Fibroblast of mammary gland (primary cell): Measurements from ENCODE around the gene CTNNA3.

Experiments
- DNase-seq: peaks from one replicate; pipeline ENCODE4 v3.0.0-alpha.2; 2010; ENCODE audit warnings: low read depth
- H3K4me3 ChIP-seq: 2 replicates; pipeline ENCODE4 v1.5.1; 2011; ENCODE audit warnings: low read depth, mild to moderate bottlenecking, low read length, moderate library complexity; ENCODE audit not compliant: control insufficient read depth
- TF ChIP-seq, protein P1 (sequence below): conservative IDR thresholded peaks from 2 replicates; pipeline ENCODE4 v1.5.1; 2011; ENCODE audit warnings: low read depth, low read length, inconsistent platforms; ENCODE audit not compliant: control insufficient read depth, insufficient read depth

The CTNNA3 gene

DNA sequence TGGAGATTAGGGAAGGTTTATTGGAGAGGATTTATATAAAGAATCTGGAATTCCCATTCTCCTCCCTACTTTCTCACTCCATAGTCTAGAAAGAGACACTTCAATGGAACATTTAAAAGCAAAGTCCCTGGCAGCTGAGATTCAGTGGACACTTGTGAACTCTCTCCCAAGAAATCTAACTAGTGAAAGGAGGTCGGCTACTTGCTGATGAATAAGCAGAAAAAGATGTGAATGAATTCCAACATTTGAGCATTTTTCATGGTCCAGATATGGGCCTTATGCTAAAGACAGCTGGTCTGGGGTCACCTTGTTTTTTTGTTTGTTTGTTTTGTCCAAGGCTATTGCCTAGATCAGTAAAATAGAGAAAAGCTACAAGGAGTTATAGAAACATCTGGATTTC lies 911.2 kb downstream of the CTNNA3 start:
- no peak for DNase-seq
- no peak overlapping the region for H3K4me3 ChIP-seq
- TF ChIP-seq, protein P1, sequence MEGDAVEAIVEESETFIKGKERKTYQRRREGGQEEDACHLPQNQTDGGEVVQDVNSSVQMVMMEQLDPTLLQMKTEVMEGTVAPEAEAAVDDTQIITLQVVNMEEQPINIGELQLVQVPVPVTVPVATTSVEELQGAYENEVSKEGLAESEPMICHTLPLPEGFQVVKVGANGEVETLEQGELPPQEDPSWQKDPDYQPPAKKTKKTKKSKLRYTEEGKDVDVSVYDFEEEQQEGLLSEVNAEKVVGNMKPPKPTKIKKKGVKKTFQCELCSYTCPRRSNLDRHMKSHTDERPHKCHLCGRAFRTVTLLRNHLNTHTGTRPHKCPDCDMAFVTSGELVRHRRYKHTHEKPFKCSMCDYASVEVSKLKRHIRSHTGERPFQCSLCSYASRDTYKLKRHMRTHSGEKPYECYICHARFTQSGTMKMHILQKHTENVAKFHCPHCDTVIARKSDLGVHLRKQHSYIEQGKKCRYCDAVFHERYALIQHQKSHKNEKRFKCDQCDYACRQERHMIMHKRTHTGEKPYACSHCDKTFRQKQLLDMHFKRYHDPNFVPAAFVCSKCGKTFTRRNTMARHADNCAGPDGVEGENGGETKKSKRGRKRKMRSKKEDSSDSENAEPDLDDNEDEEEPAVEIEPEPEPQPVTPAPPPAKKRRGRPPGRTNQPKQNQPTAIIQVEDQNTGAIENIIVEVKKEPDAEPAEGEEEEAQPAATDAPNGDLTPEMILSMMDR, result no peak

DNA sequence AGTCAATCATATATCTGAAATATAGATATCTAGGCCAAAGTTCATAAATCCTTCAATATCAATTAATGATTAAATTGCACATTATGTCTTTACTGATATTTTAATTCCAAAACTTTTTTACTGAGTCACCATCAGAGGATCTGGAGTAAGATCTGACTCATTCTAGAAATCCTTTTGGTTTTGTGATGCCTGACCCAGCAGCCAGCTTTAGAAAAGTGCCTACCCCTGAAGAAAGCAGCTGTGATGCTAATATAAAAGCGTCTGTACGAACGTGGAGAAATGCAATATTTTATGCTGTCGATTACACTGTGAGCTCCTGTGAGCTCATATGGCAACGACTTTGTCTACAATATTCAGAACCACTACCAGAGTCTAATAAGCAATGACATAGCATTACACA lies 912.7 kb downstream of the CTNNA3 start:
- TF ChIP-seq, protein P1, result no peak
- no peak overlapping the region for H3K4me3 ChIP-seq
- no peak for DNase-seq

DNA sequence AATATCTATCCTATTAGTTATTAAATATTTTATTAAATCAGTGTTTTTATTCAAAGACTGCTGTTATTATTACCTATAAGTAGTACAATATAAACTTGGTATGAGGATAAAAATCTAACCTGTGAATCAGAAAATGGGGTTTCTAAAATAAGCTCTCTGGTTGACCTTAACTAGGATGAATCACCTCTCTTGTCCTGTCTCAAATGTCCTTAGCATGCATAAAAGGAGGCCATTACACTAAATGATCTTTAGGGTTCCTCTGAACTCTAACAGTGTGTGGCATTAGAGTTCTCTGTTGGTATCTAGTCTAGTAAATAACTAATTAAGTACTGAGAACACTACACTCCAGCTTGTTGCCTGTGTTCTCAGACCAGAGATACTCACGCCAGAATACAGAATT lies 913.2 kb downstream of the CTNNA3 start:
- DNase-seq, result no peak
- H3K4me3 ChIP-seq, result no peak overlapping the region
- TF ChIP-seq, protein P1, result no peak

DNA sequence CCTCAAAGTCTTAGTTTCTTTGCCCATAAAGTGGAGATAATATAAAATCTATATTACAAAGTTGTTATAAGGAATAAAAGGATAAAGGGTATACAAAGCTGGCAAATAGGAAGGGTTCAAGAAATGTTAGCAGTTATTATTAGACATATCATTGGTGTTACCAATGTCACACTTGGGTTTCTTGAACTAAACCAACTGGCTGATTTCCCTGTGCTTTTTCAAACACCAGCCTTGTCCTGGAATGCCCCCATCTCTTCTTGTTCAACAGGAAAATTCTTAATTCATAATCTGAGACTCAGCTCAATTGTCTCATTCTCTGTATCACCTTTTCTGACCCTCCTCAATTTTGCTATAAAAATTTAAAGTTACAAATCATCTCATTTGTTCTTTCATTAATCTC lies 913.9 kb downstream of the CTNNA3 start:
- no peak for DNase-seq
- H3K4me3 ChIP-seq, result no peak overlapping the region
- TF ChIP-seq, protein P1, result no peak

DNA sequence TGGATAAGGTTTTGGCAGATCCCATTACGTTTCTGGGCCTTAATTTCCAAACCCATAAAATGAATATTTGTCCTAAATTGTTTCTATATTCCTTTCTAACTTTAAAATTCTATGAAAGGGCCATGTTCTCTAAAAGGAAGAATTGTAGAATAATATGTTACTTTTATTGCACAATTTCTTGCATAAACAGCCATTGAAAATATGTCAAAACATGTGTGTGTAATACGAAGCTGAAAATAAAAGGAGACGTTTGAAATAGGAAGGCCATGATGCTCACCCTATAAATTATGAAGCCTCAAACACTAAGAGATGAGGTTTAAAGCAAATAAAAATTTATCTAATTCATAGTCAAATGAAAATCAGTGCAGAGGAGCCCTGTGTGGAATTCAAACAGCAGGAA lies 915.2 kb downstream of the CTNNA3 start:
- TF ChIP-seq, protein P1, result no peak
- no peak for DNase-seq
- H3K4me3 ChIP-seq, result no peak overlapping the region

DNA sequence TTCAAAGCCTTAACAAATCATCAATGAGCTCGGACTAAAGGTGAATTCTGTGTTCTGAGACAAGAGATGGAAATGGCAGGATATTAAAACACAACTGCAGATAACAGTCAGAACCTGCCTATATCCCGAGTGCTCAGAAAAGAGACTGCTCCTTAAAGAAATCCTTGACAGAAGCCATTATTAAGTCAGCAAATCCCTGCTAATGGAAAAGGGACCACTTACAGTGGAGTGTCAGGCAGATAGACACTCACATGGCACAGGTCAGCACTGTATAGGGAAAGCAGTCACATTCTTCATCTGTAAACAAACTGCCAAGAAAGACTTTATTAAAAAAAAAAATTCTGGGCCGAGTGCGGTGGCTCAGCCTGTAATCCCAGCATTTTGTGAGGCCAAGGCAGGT lies 917.6 kb downstream of the CTNNA3 start:
- no peak for DNase-seq
- H3K4me3 ChIP-seq, result no peak overlapping the region
- TF ChIP-seq, protein P1, result no peak

DNA sequence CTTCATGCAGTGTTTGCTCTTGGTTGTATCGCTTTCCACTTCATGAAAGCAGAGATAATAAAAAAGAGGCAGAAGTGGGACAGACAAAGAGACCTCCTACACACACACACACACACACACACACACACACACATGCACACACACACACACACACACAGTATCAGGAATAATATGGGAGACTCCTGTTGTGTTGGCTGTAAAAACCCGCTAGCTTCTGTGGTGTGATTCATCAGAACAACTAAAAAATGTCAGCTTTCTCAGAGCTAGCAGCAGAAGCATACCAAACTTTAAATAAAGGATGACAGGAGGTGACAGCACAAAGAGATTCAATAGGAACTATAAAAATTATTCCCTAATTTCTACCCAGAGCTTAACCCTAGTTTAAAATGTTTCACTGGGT lies 918.3 kb downstream of the CTNNA3 start:
- TF ChIP-seq, protein P1, result no peak
- no peak overlapping the region for H3K4me3 ChIP-seq

More for the DNA sequence above, 918.3 kb downstream of the CTNNA3 start:
- no peak for DNase-seq
